Upper lobe of left lung (tissue), 6 donors: ENCODE results near the gene YTHDF2. TPM values are rescaled to one million over a fixed set of nuclear protein-coding genes. Genes with fewer than 3 reads are reported as not detected.

Experiments
- ATAC-seq, 2 donors: fragments of 200-7000 bp; cut with Tn5 transposase; one replicate each; pipeline ENCODE4 v1.9.1; 2022; ENCODE audit warnings: mild to moderate bottlenecking in 2 of 2, moderate library complexity in 2 of 2; ENCODE audit not compliant: low FRiP score in 2 of 2
- DNase-seq, 2 donors: peaks; one replicate each; pipeline ENCODE4 v3.0.0-alpha.2; 2019 to 2020
- H3K27ac ChIP-seq, 4 donors: fragments of 200-600 bp; sonication (generic); one replicate each; pipeline ENCODE4 v1.5.1; 2016 to 2019
- H3K27me3 ChIP-seq, 4 donors: fragments of 200-600 bp; sonication (generic); one replicate each; pipeline ENCODE4 v1.5.1; 2017 to 2019
- H3K36me3 ChIP-seq, 4 donors: fragments of 200-600 bp; sonication (generic); one replicate each; pipeline ENCODE4 v1.5.1; 2016 to 2019
- H3K4me1 ChIP-seq, 4 donors: fragments of 200-600 bp; sonication (generic); one replicate each; pipeline ENCODE4 v1.5.1; 2018 to 2019
- H3K4me3 ChIP-seq, 4 donors: fragments of 200-600 bp; sonication (generic); one replicate each; pipeline ENCODE4 v1.5.1; 2017 to 2019; ENCODE audit warnings: mild to moderate bottlenecking in 2 of 4, moderate library complexity in 1 of 4
- H3K9me3 ChIP-seq, 4 donors: fragments of 200-600 bp; sonication (generic); one replicate each; pipeline ENCODE4 v1.5.1; 2018 to 2019
- EP300 ChIP-seq, 4 donors: sonication (generic); formaldehyde crosslinking; IDR thresholded peaks; one replicate each; pipeline ENCODE4 v1.5.1; 2017; ENCODE audit warnings: antibody characterized with exemption in 4 of 4, control low read depth in 2 of 4
- POLR2A ChIP-seq, 4 donors: fragments of 450-650 bp; IDR thresholded peaks; one replicate each; pipeline ENCODE4 v1.5.1; 2016 to 2017; ENCODE audit warnings: antibody characterized with exemption in 4 of 4, mild to moderate bottlenecking in 2 of 4
- POLR2AphosphoS5 ChIP-seq, 2 donors: sonication (generic); formaldehyde crosslinking; IDR thresholded peaks; one replicate each; pipeline ENCODE4 v1.5.1; 2017; ENCODE audit warnings: antibody characterized with exemption in 2 of 2
- WGBS, 2 donors: methylation state at CpG; one replicate each; pipeline ENCODE4 v1.1.5; 2017 to 2018; 5-methylcytosine and 5-hydroxymethylcytosine counted together
- total RNA-seq, 6 donors: library from RNA; depleted of rRNA in 4 of 6; stranded (reverse); fragments of >200 nt in 4 of 6; gene quantifications; one replicate each; pipeline versions ENCODE4 v1.1.0 to v1.2.1, GENCODE V29; 2016 to 2021
- TF ChIP-seq, protein P1 (sequence below), 6 experiments: fragments of 450-650 bp in 4 of 6; fragments of 200-600 bp in 2 of 6; sonication (generic) in 2 of 6; IDR thresholded peaks; one replicate each; pipeline ENCODE4 v1.5.1; 2016 to 2019; ENCODE audit warnings: antibody characterized with exemption in 6 of 6
- donor health status: DM: no; HTN: no; CAD: no; lungs with moderate emphysema.
- donor health status: DM: no; HTN: yes; CAD: no; lungs with severe emphysema.

Gene YTHDF2
- total RNA-seq, 6 donors from 2014 or later, result 40.1 to 72.5 (median 59.0) TPM

DNA sequence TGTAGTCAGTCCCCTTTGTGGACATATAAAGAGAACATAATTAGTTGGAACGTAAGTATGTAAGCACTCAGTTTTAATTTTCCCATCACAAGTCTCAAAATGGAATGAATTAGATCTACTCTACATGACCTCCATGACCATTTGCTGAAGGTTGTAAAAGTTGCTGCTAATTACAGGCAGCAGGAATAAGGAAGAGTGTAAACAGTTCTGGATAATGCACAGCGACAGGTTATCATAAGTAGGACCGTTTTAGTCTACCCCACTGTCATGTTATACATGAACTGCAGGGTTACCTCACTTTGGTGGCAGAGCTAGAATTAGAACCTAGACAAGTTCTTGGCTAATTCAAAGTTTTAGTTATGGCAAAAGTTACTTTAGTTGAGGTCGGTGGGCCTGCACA lies 21.7 kb downstream of the YTHDF2 start:
- Histone ChIP-seq H3K27me3 (no peaks in the 10 kb centered on the region), H3K9me3 (no peaks in the 10 kb centered on the region), H3K36me3 (peaks cover 0 to 25% (median 4%) of the 10 kb centered on the region in 4 donors), H3K4me3 (no peak overlapping the region), H3K4me1 (peaks cover 33 to 51% (median 36%) of the 10 kb centered on the region in 4 donors), H3K27ac (no peak overlapping the region)
- ATAC-seq (no peak), DNase-seq (no peak)
- WGBS, 2 donors, result 76 to 85% methylated on average over 4 of the region's 4 CpGs
- TF ChIP-seq POLR2A (IDR thresholded peaks at IDR 0.05) (no peak), POLR2AphosphoS5 (IDR thresholded peaks at IDR 0.05) (no peak), EP300 (IDR thresholded peaks at IDR 0.05) (no peak)
- TF ChIP-seq, protein P1, sequence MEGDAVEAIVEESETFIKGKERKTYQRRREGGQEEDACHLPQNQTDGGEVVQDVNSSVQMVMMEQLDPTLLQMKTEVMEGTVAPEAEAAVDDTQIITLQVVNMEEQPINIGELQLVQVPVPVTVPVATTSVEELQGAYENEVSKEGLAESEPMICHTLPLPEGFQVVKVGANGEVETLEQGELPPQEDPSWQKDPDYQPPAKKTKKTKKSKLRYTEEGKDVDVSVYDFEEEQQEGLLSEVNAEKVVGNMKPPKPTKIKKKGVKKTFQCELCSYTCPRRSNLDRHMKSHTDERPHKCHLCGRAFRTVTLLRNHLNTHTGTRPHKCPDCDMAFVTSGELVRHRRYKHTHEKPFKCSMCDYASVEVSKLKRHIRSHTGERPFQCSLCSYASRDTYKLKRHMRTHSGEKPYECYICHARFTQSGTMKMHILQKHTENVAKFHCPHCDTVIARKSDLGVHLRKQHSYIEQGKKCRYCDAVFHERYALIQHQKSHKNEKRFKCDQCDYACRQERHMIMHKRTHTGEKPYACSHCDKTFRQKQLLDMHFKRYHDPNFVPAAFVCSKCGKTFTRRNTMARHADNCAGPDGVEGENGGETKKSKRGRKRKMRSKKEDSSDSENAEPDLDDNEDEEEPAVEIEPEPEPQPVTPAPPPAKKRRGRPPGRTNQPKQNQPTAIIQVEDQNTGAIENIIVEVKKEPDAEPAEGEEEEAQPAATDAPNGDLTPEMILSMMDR (IDR thresholded peaks at IDR 0.05), result no peak

DNA sequence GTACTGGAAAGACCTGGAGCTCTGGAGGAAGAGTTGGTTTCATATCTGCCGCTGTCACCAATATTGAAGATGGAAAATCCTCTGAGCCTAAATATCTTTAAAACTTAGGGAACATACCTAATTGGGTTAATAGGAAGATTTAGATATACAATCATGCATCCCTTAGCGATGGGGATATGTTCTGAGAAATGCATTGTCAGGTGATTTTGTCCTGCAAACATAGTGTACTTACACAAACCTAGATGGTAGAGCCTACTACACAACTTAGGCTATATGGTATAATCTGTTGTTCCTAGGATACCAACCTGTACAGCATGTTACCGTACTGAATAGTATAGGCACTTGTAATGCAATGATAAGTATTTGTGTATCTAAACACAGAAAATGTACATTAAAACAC lies 22.5 kb downstream of the YTHDF2 start:
- WGBS, 2 donors, result 95 to 96% methylated on average over 3 of the region's 3 CpGs
- Histone ChIP-seq H3K27me3 (no peaks in the 10 kb centered on the region), H3K9me3 (no peaks in the 10 kb centered on the region), H3K27ac (no peak overlapping the region), H3K36me3 (peaks cover 0 to 25% (median 4%) of the 10 kb centered on the region in 4 donors), H3K4me1 (peaks cover 29 to 45% (median 31%) of the 10 kb centered on the region in 4 donors), H3K4me3 (no peak overlapping the region)
- DNase-seq (no peak), ATAC-seq (no peak)
- TF ChIP-seq EP300 (IDR thresholded peaks at IDR 0.05), result no peak
- no peak for TF ChIP-seq POLR2AphosphoS5 (IDR thresholded peaks at IDR 0.05)
- no peak for TF ChIP-seq POLR2A (IDR thresholded peaks at IDR 0.05)
- TF ChIP-seq, protein P1 (IDR thresholded peaks at IDR 0.05), result no peak

DNA sequence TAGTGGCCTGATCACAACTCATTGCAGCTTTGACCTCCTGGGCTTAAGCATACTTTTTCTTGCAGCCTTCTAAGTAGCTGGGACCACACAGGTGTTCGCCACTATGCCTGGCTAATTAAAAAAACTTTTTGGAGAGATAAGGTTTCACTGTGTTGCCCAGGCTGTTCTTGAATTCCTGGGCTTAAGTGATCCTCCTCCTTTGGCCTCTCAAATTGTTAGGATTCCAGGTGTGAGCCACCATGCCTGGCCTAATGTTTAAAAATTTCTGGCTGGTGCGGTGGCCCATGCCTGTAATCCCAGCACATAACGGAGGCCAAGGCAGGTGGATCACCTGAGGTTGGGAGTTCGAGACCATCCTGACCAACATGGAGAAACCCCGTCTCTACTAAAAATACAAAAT lies 24.4 kb downstream of the YTHDF2 start:
- Histone ChIP-seq H3K27me3 (no peaks in the 10 kb centered on the region), H3K27ac (no peak overlapping the region), H3K36me3 (peaks cover 0 to 32% (median 6%) of the 10 kb centered on the region in 4 donors), H3K9me3 (no peaks in the 10 kb centered on the region), H3K4me3 (no peak overlapping the region), H3K4me1 (peaks cover 12 to 36% (median 17%) of the 10 kb centered on the region in 4 donors)
- WGBS, 2 donors, result 86 to 96% methylated on average over 5 of the region's 5 CpGs
- TF ChIP-seq, protein P1 (IDR thresholded peaks at IDR 0.05), result no peak
- TF ChIP-seq EP300 (IDR thresholded peaks at IDR 0.05) (no peak), POLR2AphosphoS5 (IDR thresholded peaks at IDR 0.05) (no peak), POLR2A (IDR thresholded peaks at IDR 0.05) (no peak)
- ATAC-seq (no peak), DNase-seq (no peak)

DNA sequence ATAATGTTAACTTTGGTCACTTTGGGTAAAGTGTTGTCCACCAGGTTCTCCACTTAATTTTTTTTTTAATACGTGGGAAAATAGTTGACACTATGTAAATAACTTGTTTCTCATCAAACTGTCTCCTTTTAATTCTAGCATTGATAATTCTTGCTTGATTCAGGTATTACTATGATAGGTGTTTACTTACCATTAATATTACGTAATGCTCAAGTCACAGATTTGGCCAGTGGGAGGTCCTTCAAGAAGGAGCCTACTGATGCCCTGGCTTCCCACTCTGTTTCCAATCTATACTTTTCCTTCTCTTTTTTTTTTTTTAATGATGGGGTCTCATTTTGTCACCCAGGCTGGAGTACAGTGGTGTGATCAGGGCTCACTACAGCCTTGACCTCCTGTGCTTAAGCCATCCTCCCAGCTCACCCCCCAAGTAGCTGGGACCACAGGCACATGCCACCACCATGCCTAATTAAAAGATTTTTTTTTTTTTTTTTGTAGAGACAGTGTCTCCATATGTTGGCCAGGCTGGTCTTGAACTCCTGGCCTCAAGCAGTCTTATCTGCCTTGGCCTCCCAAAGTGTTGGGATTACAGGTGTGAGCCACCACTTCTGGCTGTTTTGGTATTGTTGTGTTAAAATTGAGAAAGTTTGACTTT lies 29.9 kb downstream of the YTHDF2 start:
- WGBS, 2 donors, result 89 to 92% methylated on average over 2 of the region's 2 CpGs
- peaks cover 0 to 33% (median 8%) of the 10 kb centered on the region in 4 donors for H3K4me1 ChIP-seq
- H3K9me3 ChIP-seq, result no peaks in the 10 kb centered on the region
- no peak for ATAC-seq
- no peak overlapping the region for H3K4me3 ChIP-seq
- H3K36me3 ChIP-seq, result peaks cover 5 to 41% (median 18%) of the 10 kb centered on the region in 4 donors
- H3K27me3 ChIP-seq, result no peaks in the 10 kb centered on the region
- TF ChIP-seq, protein P1 (IDR thresholded peaks at IDR 0.05), result no peak
- TF ChIP-seq POLR2AphosphoS5 (IDR thresholded peaks at IDR 0.05) (no peak), EP300 (IDR thresholded peaks at IDR 0.05) (no peak), POLR2A (IDR thresholded peaks at IDR 0.05) (no peak)
- no peak overlapping the region for H3K27ac ChIP-seq
- no peak for DNase-seq
